HG03097 (cell line): ENCODE results near the gene FGGY.

Experiments used
- ATAC-seq: cut with Tn5 transposase; IDR thresholded peaks from one replicate; pipeline ENCODE4 v1.9.1; 2021; ENCODE audit not compliant: unreplicated experiment, low FRiP score

The FGGY gene

GRCh38 chr1:59377350-59377904, 80.5 kb downstream of the FGGY start:
- no peak for ATAC-seq

- no peak for ATAC-seq
Observed at GRCh38 chr1:59378621-59379370, 81.9 kb downstream of the FGGY start.

GRCh38 chr1:59379371-59379728, 82.5 kb downstream of the FGGY start:
- no peak for ATAC-seq

GRCh38 chr1:59383963-59384362, 87.1 kb downstream of the FGGY start:
- ATAC-seq, result no peak

GRCh38 chr1:59384443-59384842, 87.5 kb downstream of the FGGY start:
- no peak for ATAC-seq

GRCh38 chr1:59388191-59388590, 91.3 kb downstream of the FGGY start:
- no peak for ATAC-seq

GRCh38 chr1:59389847-59390246, 93.0 kb downstream of the FGGY start:
- ATAC-seq, result no peak

- no peak for ATAC-seq
Observed at GRCh38 chr1:59390307-59390706, 93.4 kb downstream of the FGGY start.

GRCh38 chr1:59391212-59392179, 94.6 kb downstream of the FGGY start:
- no peak for ATAC-seq

- ATAC-seq, result no peak
Observed at GRCh38 chr1:59393211-59394180, 96.6 kb downstream of the FGGY start.

- ATAC-seq, result no peak
Observed at GRCh38 chr1:59394706-59395425, 98.0 kb downstream of the FGGY start.

- no peak for ATAC-seq
Observed at GRCh38 chr1:59396387-59396786, 99.5 kb downstream of the FGGY start.

- ATAC-seq, result no peak
Observed at GRCh38 chr1:59397139-59397858, 100.4 kb downstream of the FGGY start.

GRCh38 chr1:59399642-59400041, 102.7 kb downstream of the FGGY start:
- no peak for ATAC-seq

- no peak for ATAC-seq
Observed at GRCh38 chr1:59401581-59401980, 104.7 kb downstream of the FGGY start.

- ATAC-seq, result no peak
Observed at GRCh38 chr1:59404796-59405195, 107.9 kb downstream of the FGGY start.

GRCh38 chr1:59406437-59407164, 109.7 kb downstream of the FGGY start:
- ATAC-seq, result no peak

GRCh38 chr1:59408608-59409240, 111.8 kb downstream of the FGGY start:
- ATAC-seq, result no peak
